HL-60 (cell line): ENCODE data around the gene SCUBE1.

Experiments used
- DNase-seq, 2 experiments: peaks; one replicate each; pipeline ENCODE4 v3.0.0-alpha.2; 2010 to 2020; ENCODE audit warnings: low read depth in 1 of 2, low spot score in 1 of 2
- H3K27ac ChIP-seq: fragments of 250-450 bp; sonication (Bioruptor Pico); replicated peaks from 2 replicates; pipeline ENCODE4 v1.5.1; 2020; ENCODE audit warnings: mild to moderate bottlenecking, moderate library complexity
- H3K27me3 ChIP-seq: fragments of 250-450 bp; sonication (Bioruptor Pico); 2 replicates; pipeline ENCODE4 v1.5.1; 2021; ENCODE audit warnings: mild to moderate bottlenecking, moderate library complexity; ENCODE audit not compliant: insufficient read depth, poor library complexity, severe bottlenecking
- H3K4me3 ChIP-seq: replicated peaks from 2 replicates; pipeline ENCODE4 v1.5.1; 2011; ENCODE audit warnings: mild to moderate bottlenecking, control low read depth, low read length; ENCODE audit not compliant: insufficient read depth
- GABPA ChIP-seq: IDR thresholded peaks from 2 replicates; pipeline ENCODE4 v1.6.1; 2012; ENCODE audit warnings: low read depth
- POLR2AphosphoS5 ChIP-seq: IDR thresholded peaks from 2 replicates; pipeline ENCODE4 v1.6.1; 2012; ENCODE audit warnings: low read depth
- SPI1 ChIP-seq: IDR thresholded peaks from 2 replicates; pipeline ENCODE4 v1.6.1; 2012; ENCODE audit warnings: low read depth, mild to moderate bottlenecking, borderline replicate concordance
- TF ChIP-seq, protein P1 (sequence below): IDR thresholded peaks from one replicate; pipeline ENCODE4 v1.5.1; 2011; ENCODE audit warnings: low read length, control low read depth, inconsistent platforms; ENCODE audit not compliant: insufficient read depth
- TF ChIP-seq, protein P2 (sequence below): IDR thresholded peaks from 2 replicates; pipeline ENCODE4 v1.6.1; 2012; ENCODE audit warnings: low read depth; ENCODE audit not compliant: insufficient replicate concordance

SCUBE1 gene

GRCh38 chr22:43171019-43171491, 172.1 kb downstream of the SCUBE1 start:
- H3K27me3 ChIP-seq: no peaks in the 10 kb centered on the region
- H3K4me3 ChIP-seq: no peak overlapping the region
- no peak for DNase-seq
- no peak for TF ChIP-seq GABPA
- TF ChIP-seq, protein P1, sequence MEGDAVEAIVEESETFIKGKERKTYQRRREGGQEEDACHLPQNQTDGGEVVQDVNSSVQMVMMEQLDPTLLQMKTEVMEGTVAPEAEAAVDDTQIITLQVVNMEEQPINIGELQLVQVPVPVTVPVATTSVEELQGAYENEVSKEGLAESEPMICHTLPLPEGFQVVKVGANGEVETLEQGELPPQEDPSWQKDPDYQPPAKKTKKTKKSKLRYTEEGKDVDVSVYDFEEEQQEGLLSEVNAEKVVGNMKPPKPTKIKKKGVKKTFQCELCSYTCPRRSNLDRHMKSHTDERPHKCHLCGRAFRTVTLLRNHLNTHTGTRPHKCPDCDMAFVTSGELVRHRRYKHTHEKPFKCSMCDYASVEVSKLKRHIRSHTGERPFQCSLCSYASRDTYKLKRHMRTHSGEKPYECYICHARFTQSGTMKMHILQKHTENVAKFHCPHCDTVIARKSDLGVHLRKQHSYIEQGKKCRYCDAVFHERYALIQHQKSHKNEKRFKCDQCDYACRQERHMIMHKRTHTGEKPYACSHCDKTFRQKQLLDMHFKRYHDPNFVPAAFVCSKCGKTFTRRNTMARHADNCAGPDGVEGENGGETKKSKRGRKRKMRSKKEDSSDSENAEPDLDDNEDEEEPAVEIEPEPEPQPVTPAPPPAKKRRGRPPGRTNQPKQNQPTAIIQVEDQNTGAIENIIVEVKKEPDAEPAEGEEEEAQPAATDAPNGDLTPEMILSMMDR: no peak
- TF ChIP-seq SPI1: no peak
- TF ChIP-seq, protein P2, sequence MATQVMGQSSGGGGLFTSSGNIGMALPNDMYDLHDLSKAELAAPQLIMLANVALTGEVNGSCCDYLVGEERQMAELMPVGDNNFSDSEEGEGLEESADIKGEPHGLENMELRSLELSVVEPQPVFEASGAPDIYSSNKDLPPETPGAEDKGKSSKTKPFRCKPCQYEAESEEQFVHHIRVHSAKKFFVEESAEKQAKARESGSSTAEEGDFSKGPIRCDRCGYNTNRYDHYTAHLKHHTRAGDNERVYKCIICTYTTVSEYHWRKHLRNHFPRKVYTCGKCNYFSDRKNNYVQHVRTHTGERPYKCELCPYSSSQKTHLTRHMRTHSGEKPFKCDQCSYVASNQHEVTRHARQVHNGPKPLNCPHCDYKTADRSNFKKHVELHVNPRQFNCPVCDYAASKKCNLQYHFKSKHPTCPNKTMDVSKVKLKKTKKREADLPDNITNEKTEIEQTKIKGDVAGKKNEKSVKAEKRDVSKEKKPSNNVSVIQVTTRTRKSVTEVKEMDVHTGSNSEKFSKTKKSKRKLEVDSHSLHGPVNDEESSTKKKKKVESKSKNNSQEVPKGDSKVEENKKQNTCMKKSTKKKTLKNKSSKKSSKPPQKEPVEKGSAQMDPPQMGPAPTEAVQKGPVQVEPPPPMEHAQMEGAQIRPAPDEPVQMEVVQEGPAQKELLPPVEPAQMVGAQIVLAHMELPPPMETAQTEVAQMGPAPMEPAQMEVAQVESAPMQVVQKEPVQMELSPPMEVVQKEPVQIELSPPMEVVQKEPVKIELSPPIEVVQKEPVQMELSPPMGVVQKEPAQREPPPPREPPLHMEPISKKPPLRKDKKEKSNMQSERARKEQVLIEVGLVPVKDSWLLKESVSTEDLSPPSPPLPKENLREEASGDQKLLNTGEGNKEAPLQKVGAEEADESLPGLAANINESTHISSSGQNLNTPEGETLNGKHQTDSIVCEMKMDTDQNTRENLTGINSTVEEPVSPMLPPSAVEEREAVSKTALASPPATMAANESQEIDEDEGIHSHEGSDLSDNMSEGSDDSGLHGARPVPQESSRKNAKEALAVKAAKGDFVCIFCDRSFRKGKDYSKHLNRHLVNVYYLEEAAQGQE: no peak
- no peak for TF ChIP-seq POLR2AphosphoS5
- H3K27ac ChIP-seq: no peak overlapping the region

GRCh38 chr22:43170131-43170480, 173.1 kb downstream of the SCUBE1 start:
- no peak for DNase-seq
- TF ChIP-seq SPI1 (no peak), POLR2AphosphoS5 (no peak), GABPA (no peak)
- TF ChIP-seq, protein P2: no peak
- TF ChIP-seq, protein P1: no peak
- no peaks in the 10 kb centered on the region for H3K27me3 ChIP-seq
- no peak overlapping the region for H3K4me3 ChIP-seq
- H3K27ac ChIP-seq: no peak overlapping the region

GRCh38 chr22:43169310-43170130, 173.7 kb downstream of the SCUBE1 start:
- DNase-seq: no peak
- Histone ChIP-seq H3K27ac (no peak overlapping the region), H3K4me3 (no peak overlapping the region), H3K27me3 (no peaks in the 10 kb centered on the region)
- TF ChIP-seq SPI1 (no peak), GABPA (no peak), POLR2AphosphoS5 (no peak)
- TF ChIP-seq, protein P2: no peak
- TF ChIP-seq, protein P1: no peak
